GM19397 (cell line): Measurements from ENCODE around the gene ARHGAP21.
"Not testable (repeated sequence)": the region's sequence is repeated elsewhere in the genome, so short reads cannot be mapped to it uniquely, and the experiment has no call there.

Source experiments
- ATAC-seq: cut with Tn5 transposase; IDR thresholded peaks from one replicate; pipeline ENCODE4 v1.9.1; 2021; ENCODE audit warnings: mild to moderate bottlenecking, moderate library complexity; ENCODE audit not compliant: unreplicated experiment

ARHGAP21 gene

GRCh38 chr10:24723788-24724380 is at the start of gene ARHGAP21:
Gene ARHGAP21 (minus strand): TSS chr10:24723887. CDS start chr10:24721899, 1,988 bp downstream.
- ATAC-seq = peak; percentile 2

GRCh38 chr10:24771943-24772694 is 48.4 kb upstream of the ARHGAP21 start:
- ATAC-seq = no peak

- ATAC-seq = not testable (repeated sequence)
Measured at GRCh38 chr10:24764991-24765390, 41.3 kb upstream of the ARHGAP21 start.

DNA sequence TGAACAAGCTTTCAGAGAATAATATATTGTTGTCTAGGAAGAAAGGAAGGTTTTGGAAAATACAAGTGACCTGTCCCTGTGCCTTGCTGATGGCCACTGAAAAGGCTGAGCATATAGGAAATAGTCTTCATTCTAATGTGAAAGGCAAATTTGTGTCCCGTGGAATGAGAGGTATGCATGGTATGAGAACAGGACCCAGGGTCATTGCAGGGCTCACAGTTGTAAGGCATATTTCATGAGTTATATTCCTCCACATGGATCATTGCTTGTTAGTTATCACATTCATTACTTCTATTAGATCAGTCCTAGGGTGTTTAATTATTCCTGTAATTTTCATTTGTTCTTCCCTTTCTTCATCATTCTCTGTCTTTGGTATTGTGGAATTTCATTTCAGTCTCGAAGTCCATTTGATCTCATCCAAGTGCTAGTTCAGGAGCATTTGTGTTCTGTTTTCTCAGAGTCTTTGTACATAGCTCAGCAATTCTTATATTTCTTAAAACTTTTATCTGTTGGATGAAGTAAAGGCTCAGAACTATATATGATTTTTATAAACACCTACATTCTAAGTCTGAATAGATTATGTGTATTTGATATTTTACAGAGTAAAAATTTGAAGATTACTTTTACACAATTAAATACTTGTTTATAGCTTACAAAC is 39.4 kb upstream of the ARHGAP21 start:
- no peak for ATAC-seq

GRCh38 chr10:24762161-24762924 is 38.7 kb upstream of the ARHGAP21 start:
- ATAC-seq = no peak

DNA sequence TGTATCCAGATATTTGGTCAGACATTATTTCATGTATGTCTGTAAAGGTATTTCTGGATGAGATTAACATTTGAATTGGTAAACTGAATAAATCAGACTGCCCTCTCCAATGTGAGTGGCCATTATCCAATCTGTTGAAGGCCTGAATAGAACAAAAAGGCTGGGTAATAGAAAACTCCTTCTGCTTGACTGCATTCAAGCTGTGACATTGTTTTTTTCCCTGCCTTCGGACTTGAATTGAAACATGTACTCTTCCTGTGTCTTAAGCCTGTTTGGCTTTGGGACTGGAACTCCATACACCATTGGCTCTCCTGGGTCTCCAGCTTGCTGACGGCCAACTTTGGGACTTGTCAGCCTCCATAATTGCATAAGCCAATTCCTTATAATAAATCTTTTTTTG is 36.0 kb upstream of the ARHGAP21 start:
- no peak for ATAC-seq

- ATAC-seq = not testable (repeated sequence)
Measured at GRCh38 chr10:24758254-24758653, 34.6 kb upstream of the ARHGAP21 start.

- ATAC-seq = no peak
Measured at GRCh38 chr10:24756283-24756682, 32.6 kb upstream of the ARHGAP21 start.

DNA sequence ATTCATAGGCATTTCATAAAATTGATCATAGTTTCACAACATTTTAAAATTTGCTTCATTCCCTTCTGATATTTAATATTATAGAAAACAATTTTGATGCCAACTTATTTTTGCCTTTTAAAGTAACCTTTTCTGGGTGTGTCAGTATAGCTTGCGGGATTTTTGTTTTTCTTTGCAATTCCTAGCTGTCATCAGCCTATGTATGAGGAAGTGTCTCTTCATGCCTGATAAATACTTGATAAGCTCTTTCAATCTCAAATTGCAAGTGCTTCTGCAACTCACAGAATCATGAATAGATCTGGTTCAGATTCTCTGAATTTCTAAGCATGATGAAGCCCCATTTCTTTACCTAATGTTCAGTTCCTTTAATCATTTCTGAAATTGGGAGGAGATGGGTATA is 28.0 kb upstream of the ARHGAP21 start:
- no peak for ATAC-seq

DNA sequence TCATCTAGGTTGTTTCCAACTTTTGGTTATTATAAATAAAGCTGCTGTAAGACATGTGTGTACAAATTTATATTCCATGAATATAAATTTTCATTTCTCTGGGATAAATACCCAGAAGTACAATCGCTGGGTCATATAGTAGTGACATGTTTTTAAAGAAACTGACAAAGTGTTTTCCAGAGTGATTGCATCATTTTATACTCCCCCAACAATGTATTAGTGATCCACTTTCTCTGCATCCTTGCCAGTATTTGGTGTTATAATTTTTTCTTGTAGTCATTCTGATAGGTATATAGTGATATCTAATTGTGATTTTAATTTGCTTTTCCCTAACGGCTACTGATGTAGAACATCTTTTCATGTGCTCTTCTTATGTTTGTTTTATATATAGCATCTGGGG is 27.0 kb upstream of the ARHGAP21 start:
- ATAC-seq = no peak

DNA sequence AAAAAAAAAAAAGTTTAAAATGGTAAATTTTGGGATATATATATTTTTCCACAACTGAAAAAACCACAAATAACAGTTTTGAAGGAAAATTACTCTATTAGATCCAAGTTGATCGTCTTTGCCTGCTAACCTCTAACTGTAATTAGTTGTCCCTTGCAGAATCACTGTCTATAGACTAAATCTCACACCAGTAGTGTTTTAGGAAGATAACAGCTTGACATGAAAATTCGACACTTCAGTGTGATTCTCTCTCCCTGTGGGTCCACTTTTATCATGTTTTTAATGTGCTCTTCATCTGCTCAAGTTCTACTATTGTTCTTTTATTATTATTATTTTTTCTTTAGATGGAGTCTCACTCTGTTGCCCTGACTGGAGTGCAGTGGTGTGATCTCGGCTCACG is 24.5 kb upstream of the ARHGAP21 start:
- ATAC-seq = no peak

DNA sequence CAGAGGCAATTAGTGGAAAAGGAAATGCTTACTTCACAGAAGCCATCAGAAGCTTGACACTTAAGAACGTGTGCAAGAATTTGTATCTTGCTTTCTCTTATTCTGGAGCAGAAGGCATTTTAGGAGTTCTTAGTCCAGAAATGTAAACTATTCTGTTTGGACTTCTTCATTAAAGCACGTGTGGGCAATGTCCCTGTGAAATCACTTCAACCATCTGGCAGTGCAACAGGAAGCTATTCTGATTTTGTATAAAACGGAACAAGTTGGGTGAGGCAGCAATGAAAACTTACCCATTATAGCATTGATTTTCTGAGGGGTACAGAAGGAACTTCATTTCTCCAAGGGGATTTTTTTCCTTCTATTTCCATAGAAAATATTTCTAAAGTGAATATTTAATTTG is 21.3 kb upstream of the ARHGAP21 start:
- no peak for ATAC-seq

- ATAC-seq = no peak
Measured at GRCh38 chr10:24740714-24741113, 17.0 kb upstream of the ARHGAP21 start.

GRCh38 chr10:24737001-24737400 is 13.3 kb upstream of the ARHGAP21 start:
- ATAC-seq = no peak

DNA sequence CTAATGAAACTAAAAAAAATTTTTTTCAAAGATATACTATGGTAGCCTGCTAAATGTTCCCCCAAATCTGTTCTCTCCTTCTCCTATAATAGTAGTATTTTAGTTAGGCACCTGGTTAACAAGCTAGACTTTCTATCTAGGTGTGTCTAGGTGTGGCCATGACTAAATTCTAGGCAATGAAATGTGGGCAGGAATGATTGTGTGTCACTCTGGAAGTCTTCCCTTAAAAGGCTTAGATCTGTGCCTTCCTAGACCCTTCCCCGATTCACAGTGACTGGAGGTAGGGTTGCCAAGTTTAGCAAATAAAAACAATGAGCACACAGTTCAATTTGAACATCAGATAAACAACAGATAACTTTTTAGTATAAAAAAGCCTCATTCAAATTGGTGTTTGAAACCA is 8.3 kb upstream of the ARHGAP21 start:
- ATAC-seq = no peak

DNA sequence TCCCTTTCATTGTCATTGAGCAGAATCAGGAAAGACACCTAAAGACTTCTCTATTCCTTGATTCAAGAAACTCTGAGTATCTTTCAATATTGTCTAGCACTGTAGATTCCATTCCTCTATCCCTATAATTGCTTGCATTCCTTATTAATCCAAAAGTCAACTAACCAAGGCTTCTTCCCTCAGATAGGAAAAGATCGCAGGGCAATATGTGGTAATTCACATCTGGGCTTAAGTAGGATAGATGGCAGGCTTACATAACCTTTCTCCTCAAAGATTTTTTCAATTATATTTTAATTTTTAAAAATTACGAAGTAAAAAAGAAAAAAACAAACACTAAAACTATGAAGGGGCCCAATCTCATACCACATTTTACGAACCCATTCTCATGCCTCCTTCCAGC is 7.1 kb upstream of the ARHGAP21 start:
- no peak for ATAC-seq

DNA sequence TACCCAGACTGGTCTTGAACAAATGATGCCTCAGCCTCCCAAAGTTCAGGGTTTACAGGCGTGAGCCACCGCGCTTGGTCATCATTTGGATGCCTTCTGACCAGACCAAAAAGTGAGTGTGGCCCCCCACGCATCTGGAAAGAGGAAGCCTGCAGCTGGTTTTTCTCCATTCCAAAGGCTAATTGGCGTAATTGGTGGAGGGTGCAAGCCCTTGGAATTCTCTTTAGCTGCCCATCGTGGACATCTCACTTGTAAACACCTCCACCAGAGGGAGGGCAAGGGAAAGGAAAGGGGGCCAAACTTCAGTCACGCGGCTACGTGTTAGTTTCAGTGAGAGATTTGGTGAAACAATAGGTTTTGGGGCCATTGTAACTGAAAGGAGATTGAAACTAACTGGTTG is 4.1 kb upstream of the ARHGAP21 start:
- ATAC-seq = no peak

- no peak for ATAC-seq
Measured at GRCh38 chr10:24726626-24727025, 2.9 kb upstream of the ARHGAP21 start.

- ATAC-seq = not testable (repeated sequence)
Measured at GRCh38 chr10:24726029-24726428, 2.3 kb upstream of the ARHGAP21 start.

DNA sequence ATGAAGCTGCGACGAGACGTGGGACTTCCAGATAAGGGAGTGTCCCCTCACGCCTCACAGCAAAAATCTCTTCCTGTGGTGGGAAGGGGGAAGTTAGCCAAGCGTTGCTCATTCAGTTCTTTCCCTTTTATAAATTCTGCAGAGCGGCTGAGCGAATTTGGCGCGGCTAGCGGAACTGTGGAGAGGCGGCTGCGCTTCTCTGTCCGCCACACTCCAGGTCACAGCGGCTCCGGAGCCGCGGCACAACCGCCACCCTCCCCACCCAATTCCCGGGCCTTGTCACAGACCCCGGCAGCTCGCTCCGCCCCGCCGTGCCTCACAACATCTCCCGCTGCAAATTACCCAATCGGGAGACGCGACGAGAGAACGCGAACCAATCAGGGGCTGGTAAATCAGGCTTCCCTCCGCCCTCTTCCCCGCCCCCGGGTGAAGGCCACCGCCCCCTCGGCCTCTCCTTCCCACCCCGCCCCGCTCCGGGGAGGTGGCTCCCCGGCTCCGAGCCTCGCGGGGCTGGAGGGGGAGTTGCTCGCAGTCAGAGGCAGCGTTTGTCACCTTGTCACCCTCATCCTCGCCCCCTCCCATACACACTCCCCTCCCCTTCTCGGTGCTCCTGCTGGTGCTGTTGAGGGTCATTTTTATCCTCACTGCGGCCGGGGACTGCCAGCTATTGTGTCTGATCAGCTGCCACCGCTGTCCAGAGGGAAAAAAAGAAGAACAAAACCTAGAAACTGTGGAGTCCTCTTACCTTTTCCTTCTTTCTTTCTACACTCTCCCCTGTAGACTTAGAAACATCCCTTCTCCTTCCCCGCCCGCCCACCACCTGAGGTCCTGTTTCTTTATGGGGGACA is 918 bp upstream of the ARHGAP21 start:
- ATAC-seq = peak; percentile 79
